NCI-H2171 (cell line): Measurements from ENCODE around the gene TXNRD2.
"Not testable (repeated sequence)": the region's sequence is repeated elsewhere in the genome, so short reads cannot be mapped to it uniquely, and the experiment has no call there.

Experiments used
- DNase-seq: peaks from one replicate; lab custom pipeline; 2025; lab: John Stamatoyannopoulos, UW

Gene TXNRD2

DNA sequence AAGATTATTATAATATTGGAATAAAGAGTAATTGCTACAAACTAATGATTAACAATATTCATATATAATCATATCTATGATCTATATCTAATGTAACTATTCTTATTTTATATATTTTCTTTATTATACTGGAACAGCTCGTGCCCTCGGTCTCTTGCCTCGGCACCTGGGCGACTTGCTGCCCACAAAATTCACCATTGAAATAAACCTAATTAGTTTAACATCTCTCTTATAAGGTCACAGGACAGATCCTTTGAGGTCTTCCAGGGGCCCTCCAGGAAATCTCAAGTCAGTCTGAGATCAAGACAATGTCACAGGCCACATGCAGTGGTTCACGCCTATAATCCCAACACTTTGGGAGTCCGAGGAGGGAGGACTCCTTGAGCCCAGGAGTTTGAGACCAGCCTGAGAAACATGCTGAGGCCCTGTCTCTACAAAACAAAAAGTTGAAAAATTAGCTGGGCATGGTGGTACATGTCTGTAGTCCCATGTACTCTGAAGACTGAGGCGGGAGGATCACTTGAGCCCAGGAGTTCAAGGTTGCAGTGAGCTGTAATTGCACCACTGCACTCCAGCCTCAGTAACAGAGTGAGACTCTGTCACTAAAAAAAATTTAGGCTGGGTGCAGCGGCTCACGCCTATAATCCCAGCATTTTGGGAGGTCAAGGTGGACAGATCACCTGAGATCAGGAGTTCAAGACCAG, 6.6 kb upstream of the TXNRD2 start:
- no peak for DNase-seq

GRCh38 chr22:19943082-19944026, 1.7 kb upstream of the TXNRD2 start:
- peak; percentile 68 for DNase-seq

- DNase-seq = peak; percentile 11
Measured at GRCh38 chr22:19942157-19943081, 801 bp upstream of the TXNRD2 start.

DNA sequence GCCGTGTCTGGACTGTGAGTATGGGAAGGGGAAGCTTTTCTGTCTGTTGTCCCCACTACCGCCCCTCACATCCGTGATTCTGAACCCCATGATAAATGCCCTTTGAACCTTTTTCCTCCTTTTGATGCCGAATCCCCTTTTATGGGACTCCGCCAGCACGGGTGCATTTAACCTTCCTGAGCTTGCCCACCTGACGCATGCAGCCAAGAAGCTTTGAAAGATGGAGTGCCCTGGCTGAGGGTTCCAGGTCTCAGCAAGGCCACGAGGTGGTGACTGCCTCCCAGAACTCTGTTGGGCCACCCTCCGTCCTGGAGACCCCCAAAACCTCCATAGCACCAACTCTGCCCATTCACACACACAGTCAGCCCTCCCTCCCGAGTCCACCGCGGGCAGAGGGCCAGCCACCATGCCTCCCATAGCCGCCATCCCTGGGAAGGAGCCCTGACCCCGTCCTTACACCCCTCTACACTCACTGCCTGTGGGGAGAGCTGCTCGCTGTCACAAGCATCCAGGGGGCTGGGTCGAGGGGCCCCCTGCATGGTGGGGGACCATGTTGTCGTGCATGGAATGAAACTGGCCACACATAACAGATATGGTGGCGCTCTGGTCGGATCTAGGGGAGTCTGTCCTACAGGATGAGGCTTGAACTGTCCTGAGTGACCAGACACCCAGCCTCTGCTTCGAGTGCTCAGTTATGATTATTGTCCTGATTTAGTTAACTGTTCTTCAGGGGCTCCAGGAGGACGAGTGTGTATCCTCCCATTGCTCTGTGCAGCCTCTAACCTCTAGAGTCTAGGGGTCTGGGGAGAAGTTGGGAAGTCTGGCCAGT, 868 bp downstream of the TXNRD2 start:
- no peak for DNase-seq

DNA sequence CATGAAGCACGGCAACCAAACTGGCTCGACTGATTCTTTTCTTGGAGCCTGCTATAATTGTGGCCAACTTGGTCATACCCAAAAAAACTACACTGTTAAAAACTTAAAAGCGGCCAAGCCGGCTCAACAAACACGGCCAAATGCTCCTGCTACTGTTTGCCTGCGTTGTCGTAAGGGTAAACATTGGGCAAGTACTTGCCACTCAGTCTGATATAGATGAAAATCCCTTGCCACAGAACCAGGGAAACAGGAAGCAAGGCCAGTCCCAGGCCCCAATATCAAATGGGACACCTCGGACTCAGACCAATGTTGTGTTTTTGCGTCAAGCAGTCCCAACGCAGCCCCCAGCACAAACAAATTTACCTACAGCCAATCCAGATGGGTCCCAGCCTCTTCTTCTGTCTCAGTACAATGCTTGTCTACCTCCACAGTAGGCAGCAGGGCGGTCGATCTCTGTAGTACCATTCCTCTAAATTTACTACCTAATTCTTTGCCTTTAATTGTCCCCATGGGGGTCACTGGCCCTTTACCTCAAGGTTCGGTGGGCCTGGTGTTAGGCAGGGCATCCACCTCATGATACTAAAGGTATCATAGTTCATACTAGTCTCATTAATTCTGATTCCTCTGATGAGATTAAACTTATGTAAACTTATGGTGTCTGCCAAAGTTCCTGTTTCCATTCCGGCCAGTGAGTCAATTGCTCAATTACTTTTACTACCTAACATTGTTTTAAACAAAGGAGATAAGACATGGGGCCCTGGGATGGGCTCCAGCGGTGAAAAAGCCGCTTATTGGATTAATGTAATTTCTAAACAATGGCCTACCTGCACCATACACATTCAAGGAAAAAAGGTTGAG, 3.8 kb downstream of the TXNRD2 start:
- no peak for DNase-seq

DNA sequence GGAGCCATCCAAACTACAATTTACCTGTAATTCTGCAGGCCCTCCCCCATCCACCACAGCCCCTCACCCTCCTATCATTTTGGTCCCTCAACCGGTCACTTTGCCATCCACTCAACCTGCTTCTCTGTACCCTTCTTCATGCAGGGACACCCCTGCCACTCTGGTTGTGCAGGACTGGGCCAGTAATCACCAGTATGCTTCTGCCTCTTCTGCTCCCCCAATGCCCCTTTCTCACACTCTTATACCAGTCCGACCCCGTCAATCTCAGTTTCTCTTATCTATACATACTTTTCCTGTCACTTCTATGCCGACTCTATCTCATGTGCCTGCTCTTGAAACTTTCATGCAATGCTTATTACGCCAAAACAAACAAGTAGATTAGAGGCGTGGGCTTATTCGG, 5.1 kb downstream of the TXNRD2 start:
- no peak for DNase-seq

GRCh38 chr22:19935123-19935718, 6.4 kb downstream of the TXNRD2 start:
- not testable (repeated sequence) for DNase-seq

DNA sequence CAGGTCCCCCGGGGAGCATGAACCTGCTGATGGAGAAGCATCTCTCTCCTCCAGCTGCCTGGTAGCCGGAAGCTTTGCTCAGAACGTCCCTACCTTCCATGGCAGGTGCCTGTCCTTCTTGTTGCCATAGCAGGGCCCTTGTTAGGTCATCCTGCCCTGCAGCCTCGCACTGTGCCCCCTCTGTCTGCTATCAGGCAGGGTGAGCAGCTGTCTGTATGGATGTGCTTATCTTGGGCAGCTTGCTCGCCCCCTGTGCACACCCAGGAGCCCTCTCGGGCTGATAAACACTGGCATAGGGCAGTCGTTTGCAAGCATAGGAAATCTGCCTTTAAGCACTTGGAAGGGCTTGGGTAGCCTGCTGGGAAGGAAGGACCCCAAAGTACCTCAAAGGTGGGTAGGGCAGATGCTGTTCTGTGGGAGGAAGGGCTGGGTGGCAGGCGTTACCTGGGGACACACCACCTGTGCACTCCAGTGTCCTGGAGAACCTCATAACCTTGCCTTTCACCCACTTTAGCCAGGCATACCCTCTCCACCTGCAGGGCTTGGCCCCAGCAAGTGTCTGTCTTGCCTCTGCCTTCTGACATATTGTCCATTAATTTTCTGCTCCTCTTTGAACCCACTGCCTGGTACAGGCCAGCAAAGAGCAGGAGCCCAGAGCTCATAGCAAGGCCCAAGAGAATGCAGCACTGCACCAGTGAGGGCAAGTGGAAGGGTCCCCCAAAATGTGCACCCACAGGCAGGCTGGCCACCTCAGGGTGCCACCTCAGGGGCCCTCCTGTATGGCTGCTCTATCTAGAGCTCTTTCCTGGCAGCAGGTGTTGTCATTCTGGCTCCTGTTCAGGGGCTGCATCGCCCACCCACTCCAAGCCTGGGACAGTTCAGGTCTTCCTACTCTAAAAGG, 8.0 kb downstream of the TXNRD2 start:
- DNase-seq = no peak

DNA sequence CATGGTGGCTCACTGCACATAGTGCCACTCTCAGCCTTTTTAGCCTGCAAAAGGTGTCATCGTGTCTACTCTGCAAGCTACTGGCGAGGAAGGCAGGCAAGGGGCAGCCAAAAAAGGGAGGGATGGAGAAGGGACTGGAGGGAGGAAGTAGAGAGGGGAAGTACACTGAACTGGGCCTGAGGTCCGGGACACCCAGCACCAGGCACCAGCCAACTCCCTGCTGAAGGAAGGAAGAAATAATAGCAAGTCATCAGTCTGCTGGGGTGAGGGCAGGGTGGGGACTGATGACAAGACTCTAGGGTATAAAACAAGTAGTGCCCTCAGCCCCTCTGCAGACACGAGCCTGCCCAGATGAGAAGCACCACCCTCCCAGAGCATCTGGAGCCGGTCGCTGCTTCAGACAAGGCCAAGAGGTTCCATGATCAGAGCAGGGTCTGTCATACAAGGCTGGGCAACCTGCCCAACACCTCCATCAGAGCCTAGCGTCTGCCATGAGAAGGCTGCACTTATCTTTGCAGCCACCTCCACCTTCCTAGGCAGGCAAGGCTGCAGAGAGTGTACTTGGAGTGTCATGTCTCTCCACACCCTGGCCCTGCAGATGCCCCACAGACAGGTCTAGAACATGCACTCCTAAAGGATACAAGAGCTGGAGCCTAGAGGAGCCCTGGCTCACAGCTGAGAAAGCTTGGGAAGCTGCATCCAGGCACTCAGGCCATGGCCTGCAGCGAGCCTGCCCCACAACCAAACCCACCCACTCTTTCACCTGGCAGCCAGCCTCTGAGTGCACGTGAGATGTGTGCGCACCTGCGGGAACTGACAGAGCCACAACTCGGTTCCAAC, 9.0 kb downstream of the TXNRD2 start:
- peak; percentile 9 for DNase-seq

DNA sequence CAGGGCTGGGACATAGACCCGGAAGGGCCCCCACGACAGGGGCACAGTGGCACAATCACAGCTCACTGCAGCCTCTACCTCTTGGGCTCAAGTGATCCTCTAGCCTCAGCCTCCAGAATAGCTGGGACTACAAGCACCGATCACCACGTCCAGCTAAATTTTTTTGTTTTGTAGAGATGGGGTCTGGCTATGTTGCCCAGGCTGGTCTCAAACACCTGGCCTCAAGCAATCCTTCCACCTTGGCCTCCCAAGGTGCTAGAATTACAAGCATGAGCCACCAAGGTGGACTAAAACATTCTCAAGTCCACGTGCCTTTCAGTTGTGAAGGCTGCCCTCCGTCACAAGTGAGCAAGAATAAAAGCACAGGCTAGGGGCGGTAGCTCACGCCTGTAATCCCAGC, 10.1 kb downstream of the TXNRD2 start:
- no peak for DNase-seq

GRCh38 chr22:19930551-19931486, 10.8 kb downstream of the TXNRD2 start:
- no peak for DNase-seq

GRCh38 chr22:19929586-19930550, 11.8 kb downstream of the TXNRD2 start:
- DNase-seq = no peak

- DNase-seq = no peak
Measured at GRCh38 chr22:19928207-19928606, 13.4 kb downstream of the TXNRD2 start.

GRCh38 chr22:19927696-19928095, 13.9 kb downstream of the TXNRD2 start:
- DNase-seq = no peak

- not testable (repeated sequence) for DNase-seq
Measured at GRCh38 chr22:19926028-19926427, 15.6 kb downstream of the TXNRD2 start.
